ENCODE measurements around the gene MAGI2. TPM values are rescaled to one million over a fixed set of nuclear protein-coding genes. Genes with fewer than 3 reads are reported as not detected.

Gene MAGI2
- total RNA-seq, 1 donor from 2014 or later, result 2.5 TPM

DNA sequence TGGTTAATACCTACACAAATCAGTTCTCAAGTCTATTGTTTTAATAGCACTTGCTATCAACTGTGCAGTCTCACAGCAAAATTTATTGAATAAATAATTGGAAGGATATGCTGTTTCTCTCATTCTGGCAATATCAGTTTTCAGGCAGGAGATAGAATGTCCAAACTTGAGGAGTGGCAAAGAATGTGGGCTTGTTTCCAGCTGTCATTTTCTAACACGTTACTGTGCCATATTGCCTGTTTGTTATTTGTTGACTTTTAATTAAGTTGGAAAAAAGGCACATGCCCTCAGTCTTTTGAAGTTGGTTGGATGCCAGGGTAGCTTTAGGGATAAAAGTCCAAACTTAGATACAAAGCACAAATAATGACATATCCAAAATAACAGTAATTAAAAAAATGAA is 52.2 kb downstream of the MAGI2 start:
- H3K27me3 ChIP-seq (ENCODE audit: control insufficient read depth, insufficient read depth, low read length), result no peaks in the 10 kb centered on the region
- no peak for DNase-seq (ENCODE audit: low read depth)
- TF ChIP-seq, protein P1, sequence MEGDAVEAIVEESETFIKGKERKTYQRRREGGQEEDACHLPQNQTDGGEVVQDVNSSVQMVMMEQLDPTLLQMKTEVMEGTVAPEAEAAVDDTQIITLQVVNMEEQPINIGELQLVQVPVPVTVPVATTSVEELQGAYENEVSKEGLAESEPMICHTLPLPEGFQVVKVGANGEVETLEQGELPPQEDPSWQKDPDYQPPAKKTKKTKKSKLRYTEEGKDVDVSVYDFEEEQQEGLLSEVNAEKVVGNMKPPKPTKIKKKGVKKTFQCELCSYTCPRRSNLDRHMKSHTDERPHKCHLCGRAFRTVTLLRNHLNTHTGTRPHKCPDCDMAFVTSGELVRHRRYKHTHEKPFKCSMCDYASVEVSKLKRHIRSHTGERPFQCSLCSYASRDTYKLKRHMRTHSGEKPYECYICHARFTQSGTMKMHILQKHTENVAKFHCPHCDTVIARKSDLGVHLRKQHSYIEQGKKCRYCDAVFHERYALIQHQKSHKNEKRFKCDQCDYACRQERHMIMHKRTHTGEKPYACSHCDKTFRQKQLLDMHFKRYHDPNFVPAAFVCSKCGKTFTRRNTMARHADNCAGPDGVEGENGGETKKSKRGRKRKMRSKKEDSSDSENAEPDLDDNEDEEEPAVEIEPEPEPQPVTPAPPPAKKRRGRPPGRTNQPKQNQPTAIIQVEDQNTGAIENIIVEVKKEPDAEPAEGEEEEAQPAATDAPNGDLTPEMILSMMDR (IDR thresholded peaks at IDR 0.05; ENCODE audit: insufficient read depth, low read length, poor library complexity, severe bottlenecking), result no peak
- H3K4me3 ChIP-seq (ENCODE audit: low read depth, low read length), result no peak overlapping the region
- no peaks in the 10 kb centered on the region for H3K36me3 ChIP-seq (ENCODE audit: control insufficient read depth, insufficient read depth, low read length)

DNA sequence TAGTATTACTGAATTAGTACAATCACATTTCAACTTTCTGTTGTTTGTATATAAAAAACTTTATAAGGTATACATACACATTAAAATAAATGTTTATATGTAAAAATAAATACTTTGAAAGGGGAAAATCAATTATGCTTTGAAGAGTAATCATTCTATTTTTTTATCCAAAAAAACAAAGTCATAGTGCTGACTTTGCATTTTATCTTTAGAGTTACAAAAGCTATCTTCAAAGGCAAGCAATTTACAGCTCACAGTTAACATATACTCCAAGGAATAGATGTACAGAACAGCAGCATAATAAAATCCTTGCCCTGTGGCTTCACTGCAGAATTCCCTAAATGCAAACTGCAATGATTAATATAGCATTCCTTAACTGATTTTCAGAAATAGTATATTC is 53.2 kb downstream of the MAGI2 start:
- Histone ChIP-seq H3K27me3 (ENCODE audit: control insufficient read depth, insufficient read depth, low read length) (no peaks in the 10 kb centered on the region), H3K4me3 (ENCODE audit: low read depth, low read length) (no peak overlapping the region), H3K36me3 (ENCODE audit: control insufficient read depth, insufficient read depth, low read length) (no peaks in the 10 kb centered on the region)
- no peak for DNase-seq (ENCODE audit: low read depth)
- TF ChIP-seq, protein P1 (IDR thresholded peaks at IDR 0.05; ENCODE audit: insufficient read depth, low read length, poor library complexity, severe bottlenecking), result no peak

DNA sequence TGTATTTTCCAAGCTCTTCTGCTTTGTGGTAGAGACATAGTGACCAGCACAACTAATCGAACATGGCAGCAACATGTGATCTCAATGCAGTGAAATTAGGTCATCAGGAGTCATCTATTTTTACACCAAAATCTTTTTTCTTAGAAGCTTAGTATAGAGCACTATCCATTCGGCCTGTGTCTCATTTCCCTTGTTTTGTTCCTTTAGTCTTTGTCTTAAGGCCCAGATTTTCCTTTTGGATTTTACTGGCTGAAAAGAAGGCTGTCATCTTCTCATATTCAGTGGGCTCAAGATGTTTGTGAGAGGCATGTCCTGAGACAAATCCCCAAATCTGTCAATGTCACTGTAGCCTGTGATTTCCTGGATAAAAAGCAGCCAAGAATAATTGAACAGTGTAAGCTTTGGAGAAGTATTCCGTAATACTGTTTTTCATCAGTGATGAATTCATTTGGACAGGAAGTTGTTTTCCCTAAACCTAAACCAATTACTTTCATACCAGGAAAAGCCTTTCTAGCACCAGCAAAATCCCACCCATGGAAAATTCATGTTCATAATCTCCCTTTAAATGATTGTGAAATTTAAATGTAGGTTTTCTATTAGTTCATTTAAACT is 55.2 kb downstream of the MAGI2 start:
- no peak for DNase-seq (ENCODE audit: low read depth)
- no peaks in the 10 kb centered on the region for H3K36me3 ChIP-seq (ENCODE audit: control insufficient read depth, insufficient read depth, low read length)
- H3K4me3 ChIP-seq (ENCODE audit: low read depth, low read length), result no peak overlapping the region
- TF ChIP-seq, protein P1 (IDR thresholded peaks at IDR 0.05; ENCODE audit: insufficient read depth, low read length, poor library complexity, severe bottlenecking), result no peak
- no peaks in the 10 kb centered on the region for H3K27me3 ChIP-seq (ENCODE audit: control insufficient read depth, insufficient read depth, low read length)

DNA sequence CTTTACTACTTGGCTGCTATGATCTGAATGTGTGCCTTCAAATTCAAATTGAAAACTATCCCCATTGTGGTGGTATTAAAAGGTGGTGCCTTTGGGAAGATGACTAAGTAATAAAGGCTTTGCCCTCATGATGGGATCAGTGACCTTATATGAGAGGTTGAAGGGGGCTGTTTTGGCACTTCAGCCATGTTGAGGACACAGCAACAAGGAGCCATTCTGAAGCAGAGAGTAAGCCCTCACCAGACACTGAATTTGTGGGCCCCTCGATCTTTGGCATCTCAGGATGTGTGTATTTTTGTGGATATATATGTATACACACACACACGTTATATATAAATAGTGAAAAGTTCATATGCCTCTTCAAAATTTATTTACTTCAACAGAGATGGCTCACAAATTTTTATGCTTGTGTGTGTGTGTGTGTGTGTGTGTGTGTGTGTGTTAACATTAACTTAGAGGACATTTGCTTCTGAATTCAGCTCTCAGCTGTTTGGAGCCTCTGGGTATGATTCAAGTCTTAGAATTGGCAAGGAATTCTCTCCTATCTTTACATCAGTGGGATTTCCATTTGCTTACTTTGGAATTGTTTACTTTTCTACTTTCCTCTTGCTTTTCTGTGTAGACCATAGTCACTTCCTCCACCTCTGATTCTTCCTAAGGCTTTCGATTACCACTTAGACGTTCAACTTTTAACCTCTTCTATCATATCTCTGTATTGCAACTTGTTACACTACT is 66.6 kb downstream of the MAGI2 start:
- H3K27me3 ChIP-seq (ENCODE audit: control insufficient read depth, insufficient read depth, low read length), result no peaks in the 10 kb centered on the region
- DNase-seq (ENCODE audit: low read depth), result no peak
- H3K4me3 ChIP-seq (ENCODE audit: low read depth, low read length), result no peak overlapping the region
- TF ChIP-seq, protein P1 (IDR thresholded peaks at IDR 0.05; ENCODE audit: insufficient read depth, low read length, poor library complexity, severe bottlenecking), result no peak
- H3K36me3 ChIP-seq (ENCODE audit: control insufficient read depth, insufficient read depth, low read length), result no peaks in the 10 kb centered on the region

DNA sequence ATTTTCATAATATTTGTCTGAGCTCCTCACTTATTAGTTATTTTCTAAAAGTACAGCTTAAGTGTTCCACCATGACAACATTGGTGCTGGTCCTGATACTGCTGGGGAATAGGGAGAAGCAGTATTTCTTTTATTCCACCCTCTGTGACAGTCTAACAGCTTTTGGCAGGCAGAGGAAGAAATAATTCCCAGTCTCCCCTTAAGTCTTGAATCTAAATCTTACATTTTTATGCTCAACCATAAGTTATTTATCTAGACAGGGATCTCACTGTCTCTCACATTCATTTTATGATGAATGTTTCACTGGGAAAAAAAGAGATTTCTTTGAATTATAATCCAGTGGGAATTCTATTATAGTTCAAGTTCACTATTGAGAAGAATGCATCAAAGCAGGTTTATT is 71.5 kb downstream of the MAGI2 start:
- TF ChIP-seq, protein P1 (IDR thresholded peaks at IDR 0.05; ENCODE audit: insufficient read depth, low read length, poor library complexity, severe bottlenecking), result no peak
- H3K27me3 ChIP-seq (ENCODE audit: control insufficient read depth, insufficient read depth, low read length), result no peaks in the 10 kb centered on the region
- H3K4me3 ChIP-seq (ENCODE audit: low read depth, low read length), result no peak overlapping the region
- no peaks in the 10 kb centered on the region for H3K36me3 ChIP-seq (ENCODE audit: control insufficient read depth, insufficient read depth, low read length)
- no peak for DNase-seq (ENCODE audit: low read depth)

Data from kidney epithelial cell (primary cell).